H1 (cell line): ENCODE measurements around the gene MNAT1. TPM values are rescaled to one million over a fixed set of nuclear protein-coding genes. Genes with fewer than 3 reads are reported as not detected.

Experiments used
- CTCF ChIA-PET: fragments of 300-600 bp; sonication (Branson Sonifier 250); formaldehyde crosslinking; loops from one replicate; lab custom pipeline; 2021; ENCODE audit not compliant: partially characterized antibody; lab: Charles Lee
- POLR2A ChIA-PET: fragments of 300-600 bp; sonication (Branson Sonifier 250); formaldehyde crosslinking; loops from one replicate; lab custom pipeline; 2021; ENCODE audit warnings: inconsistent platforms; ENCODE audit not compliant: partially characterized antibody; lab: Charles Lee
- DNase-seq, 2 experiments: peaks; one replicate each; pipeline versions ENCODE4 v3.0.0 to v3.0.0-alpha.2; 2010 to 2022; ENCODE audit warnings: low spot score in 2 of 2, low read depth in 1 of 2, mixed read lengths in 1 of 2
- FAIRE-seq: peaks from 2 replicates; lab custom pipeline; 2011; peaks lifted over from hg19 to GRCh38; lab: Jason Lieb, UNC
- H2AFZ ChIP-seq: 2 replicates; pipeline ENCODE4 v1.8.1; 2012; ENCODE audit warnings: low read length, inconsistent platforms
- H2AK5ac ChIP-seq: 2 replicates; pipeline ENCODE4 v1.6.1; 2013; ENCODE audit warnings: low read depth, low read length
- H2BK120ac ChIP-seq: replicated peaks from 2 replicates; pipeline ENCODE3; 2013; ENCODE audit warnings: low read depth, low read length, inconsistent platforms
- H2BK12ac ChIP-seq: 2 replicates; pipeline ENCODE4 v1.6.1; 2013; ENCODE audit warnings: low read depth, low read length
- H2BK15ac ChIP-seq: 2 replicates; pipeline ENCODE4 v1.6.1; 2013; ENCODE audit warnings: low read length
- H2BK20ac ChIP-seq: 2 replicates; pipeline ENCODE4 v1.6.1; 2013; ENCODE audit warnings: low read length
- H2BK5ac ChIP-seq: 2 replicates; pipeline ENCODE4 v1.6.1; 2013; ENCODE audit warnings: low read depth, low read length
- H3K14ac ChIP-seq: 2 replicates; pipeline ENCODE4 v1.6.1; 2013; ENCODE audit warnings: inconsistent platforms; ENCODE audit not compliant: insufficient read length
- H3K18ac ChIP-seq: 2 replicates; pipeline ENCODE4 v1.6.1; 2013; ENCODE audit warnings: low read length; ENCODE audit errors: extremely low read depth
- H3K23ac ChIP-seq: 2 replicates; pipeline ENCODE4 v1.6.1; 2013; ENCODE audit warnings: inconsistent platforms; ENCODE audit not compliant: insufficient read length
- H3K23me2 ChIP-seq: 2 replicates; pipeline ENCODE4 v1.6.1; 2013; ENCODE audit warnings: low read depth, low read length
- H3K27ac ChIP-seq: 2 replicates; pipeline ENCODE4 v1.6.1; 2011; ENCODE audit warnings: low read depth, low read length, inconsistent platforms
- H3K27me3 ChIP-seq, 4 experiments: replicated peaks in 1 of 4; 1 replicate in 1 of 4; 2 replicates in 3 of 4; pipeline versions ENCODE4 v1.6.1 to v1.8.1; 2011 to 2013; ENCODE audit warnings: low read length in 3 of 4, mild to moderate bottlenecking in 3 of 4, inconsistent platforms in 2 of 4, mixed read lengths in 2 of 4, moderate library complexity in 1 of 4; ENCODE audit not compliant: control insufficient read depth in 3 of 4, insufficient read depth in 3 of 4; ENCODE audit errors: extremely low read depth in 1 of 4
- H3K36me3 ChIP-seq, 4 experiments: 2 replicates each; pipeline versions ENCODE4 v1.6.1 to v1.8.1; 2011 to 2013; ENCODE audit warnings: mild to moderate bottlenecking in 4 of 4, low read length in 3 of 4, moderate library complexity in 2 of 4, control low read depth in 1 of 4, inconsistent platforms in 1 of 4; ENCODE audit not compliant: insufficient read depth in 4 of 4, control insufficient read depth in 2 of 4
- H3K4ac ChIP-seq: replicated peaks from 2 replicates; pipeline ENCODE3; 2013; ENCODE audit warnings: low read length, low read depth, mixed read lengths, inconsistent platforms; ENCODE audit not compliant: insufficient read length
- H3K4me1 ChIP-seq, 4 experiments: replicated peaks in 1 of 4; 1 replicate in 1 of 4; 2 replicates in 3 of 4; pipeline versions ENCODE4 v1.6.1 to v1.8.1; 2011 to 2013; ENCODE audit warnings: low read length in 3 of 4, inconsistent platforms in 2 of 4, mixed read lengths in 1 of 4; ENCODE audit not compliant: insufficient read depth in 4 of 4, control insufficient read depth in 3 of 4
- H3K4me2 ChIP-seq, 2 experiments: 2 replicates each; pipeline versions ENCODE4 v1.6.1 to v1.8.1; 2011 to 2013; ENCODE audit warnings: low read depth in 2 of 2, low read length in 2 of 2, control low read depth in 1 of 2, inconsistent platforms in 1 of 2, mild to moderate bottlenecking in 1 of 2; ENCODE audit not compliant: insufficient read depth in 1 of 2
- H3K4me3 ChIP-seq, 4 experiments: fragments of 200-600, 300-600 bp in 1 of 4; sonication (generic), shearing (Covaris generic), sonication (Bioruptor Twin) in 1 of 4; 2 replicates each; pipeline versions ENCODE4 v1.5.1 to v1.8.1; 2011 to 2016; ENCODE audit warnings: low read length in 4 of 4, low read depth in 3 of 4, control low read depth in 2 of 4, inconsistent platforms in 2 of 4, mild to moderate bottlenecking in 2 of 4, mixed read lengths in 1 of 4, moderate library complexity in 1 of 4; ENCODE audit not compliant: insufficient read depth in 2 of 4; ENCODE audit errors: extremely low read depth in 1 of 4
- H3K56ac ChIP-seq: replicated peaks from 2 replicates; pipeline ENCODE3; 2013; ENCODE audit warnings: low read depth, mild to moderate bottlenecking, mixed read lengths, low read length, inconsistent platforms; ENCODE audit not compliant: insufficient read length
- H3K79me1 ChIP-seq: 2 replicates; pipeline ENCODE4 v1.6.1; 2013; ENCODE audit warnings: low read depth, low read length, control low read depth
- H3K79me2 ChIP-seq, 2 experiments: 2 replicates each; pipeline versions ENCODE4 v1.6.1 to v1.8.1; 2012 to 2013; ENCODE audit warnings: low read length in 2 of 2, mild to moderate bottlenecking in 2 of 2, inconsistent platforms in 1 of 2; ENCODE audit not compliant: insufficient read depth in 2 of 2, control insufficient read depth in 1 of 2
- H3K9ac ChIP-seq, 4 experiments: replicated peaks in 1 of 4; 1 replicate in 1 of 4; 2 replicates in 3 of 4; pipeline versions ENCODE4 v1.6.1 to v1.8.1; 2011 to 2013; ENCODE audit warnings: low read depth in 3 of 4, low read length in 3 of 4, control low read depth in 2 of 4, mild to moderate bottlenecking in 2 of 4, moderate library complexity in 2 of 4, inconsistent platforms in 1 of 4; ENCODE audit errors: extremely low read depth in 1 of 4
- H3K9me3 ChIP-seq, 2 experiments: 2 replicates each; pipeline versions ENCODE4 v1.6.1 to v1.8.1; 2012 to 2013; ENCODE audit warnings: mild to moderate bottlenecking in 2 of 2, moderate library complexity in 2 of 2, control low read depth in 1 of 2, inconsistent platforms in 1 of 2, low read depth in 1 of 2, low read length in 1 of 2, mixed read lengths in 1 of 2; ENCODE audit not compliant: insufficient read depth in 2 of 2
- H4K20me1 ChIP-seq, 2 experiments: replicated peaks in 1 of 2; 2 replicates each; pipeline versions ENCODE3 to v1.8.1; 2011 to 2013; ENCODE audit warnings: inconsistent platforms in 2 of 2, low read length in 2 of 2, mild to moderate bottlenecking in 1 of 2; ENCODE audit not compliant: insufficient read depth in 2 of 2, control insufficient read depth in 1 of 2
- H4K5ac ChIP-seq: 2 replicates; pipeline ENCODE4 v1.6.1; 2013; ENCODE audit warnings: low read length, low read depth, mixed read lengths, inconsistent platforms; ENCODE audit not compliant: insufficient read length
- H4K8ac ChIP-seq: 2 replicates; pipeline ENCODE4 v1.8.0; 2013; ENCODE audit warnings: mild to moderate bottlenecking, moderate library complexity, low read length, inconsistent platforms; ENCODE audit not compliant: insufficient read depth; ENCODE audit errors: extremely low read depth
- H4K91ac ChIP-seq: replicated peaks from 2 replicates; pipeline ENCODE3; 2013; ENCODE audit warnings: low read length, mixed read lengths, inconsistent platforms; ENCODE audit not compliant: insufficient read length
- BACH1 ChIP-seq: IDR thresholded peaks from 2 replicates; pipeline ENCODE4 v1.6.1; 2012; ENCODE audit warnings: low read length, improper control_type of control experiment
- BCL11A ChIP-seq, 2 experiments: IDR thresholded peaks; one replicate each; pipeline ENCODE4 v1.6.1; 2011; ENCODE audit warnings: low read depth in 2 of 2, low read length in 2 of 2, mild to moderate bottlenecking in 2 of 2
- CBX5 ChIP-seq: fragments of 300-800, 300-1000 bp; sonication (generic); IDR thresholded peaks from 2 replicates; pipeline ENCODE4 v1.7.1; 2016; ENCODE audit warnings: antibody characterized with exemption, low read length, low read depth
- CBX8 ChIP-seq: fragments of 300-800, 300-1000 bp; sonication (generic); IDR thresholded peaks from 2 replicates; pipeline ENCODE4 v1.7.1; 2016; ENCODE audit warnings: low read depth, low read length, borderline replicate concordance
- CHD1 ChIP-seq: IDR thresholded peaks from 2 replicates; pipeline ENCODE4 v1.6.1; 2012; ENCODE audit warnings: low read depth, low read length, improper control_type of control experiment
- CTBP2 ChIP-seq: IDR thresholded peaks from 2 replicates; pipeline ENCODE4 v1.7.0; 2011; ENCODE audit warnings: borderline replicate concordance, mild to moderate bottlenecking, moderate library complexity, mixed read lengths, low read length; ENCODE audit not compliant: insufficient read depth, insufficient read length
- EGR1 ChIP-seq: IDR thresholded peaks from 2 replicates; pipeline ENCODE4 v1.6.1; 2011; ENCODE audit warnings: low read depth, low read length, borderline replicate concordance
- NRF1 ChIP-seq: IDR thresholded peaks from 2 replicates; pipeline ENCODE4 v1.6.1; 2011; ENCODE audit warnings: mild to moderate bottlenecking, low read depth, low read length, improper control_type of control experiment
- SIN3A ChIP-seq, 2 experiments: IDR thresholded peaks in 1 of 2; conservative IDR thresholded peaks in 1 of 2; 2 replicates each; pipeline ENCODE4 v1.6.1; 2011 to 2012; ENCODE audit warnings: low read length in 2 of 2, improper control_type of control experiment in 1 of 2, low read depth in 1 of 2, mild to moderate bottlenecking in 1 of 2
- SP2 ChIP-seq: IDR thresholded peaks from 2 replicates; pipeline ENCODE4 v1.6.1; 2012; ENCODE audit warnings: mild to moderate bottlenecking, low read length, inconsistent platforms
- TAF1 ChIP-seq: IDR thresholded peaks from 2 replicates; pipeline ENCODE4 v1.6.1; 2011; ENCODE audit warnings: mild to moderate bottlenecking, low read depth, low read length
- WGBS, 2 experiments: shearing (Covaris generic) in 1 of 2; methylation state at CpG; one replicate each; pipeline versions ENCODE4 v1.1.6 to v1.1.7; 2013 to 2015; ENCODE audit warnings: low lambda C conversion rate in 2 of 2, mixed read lengths in 2 of 2, inconsistent platforms in 1 of 2, low coverage in 1 of 2, missing lambda C conversion rate in 1 of 2; ENCODE audit not compliant: insufficient replicate concordance in 2 of 2, insufficient coverage in 1 of 2, insufficient read length in 1 of 2; ENCODE audit errors: extremely low coverage in 1 of 2, missing lambda C conversion rate in 1 of 2; 5-methylcytosine and 5-hydroxymethylcytosine counted together
- polyA plus RNA-seq, 7 experiments: library from polyadenylated mRNA; depleted of rRNA in 3 of 7; stranded (reverse) in 5 of 7; unstranded in 2 of 7; fragments of >200 nt in 5 of 7; fragments of 200-250 nt in 2 of 7; gene quantifications; 1 replicate in 5 of 7; 2 replicates in 1 of 7; 4 replicates in 1 of 7; pipeline versions ENCODE4 v1.2.1 to v1.2.3, GENCODE V29; 2011 to 2013; ENCODE audit warnings: missing spikeins in 2 of 7, mixed read lengths in 2 of 7
- total RNA-seq: library from RNA; stranded (reverse); fragmentation: NEBNext Ultra II Directional; extraction: Animal tissue kit (Norgen Biotek cat#: 25700); gene quantifications from 2 replicates; pipeline ENCODE4 v1.2.1, GENCODE V29; 2021

Gene MNAT1
- total and polyA plus RNA-seq, 2 of the 8 experiments (the other 6 are each of a cell fraction or from before 2014, with no cell fraction given): 34.7 to 52.1 TPM

DNA sequence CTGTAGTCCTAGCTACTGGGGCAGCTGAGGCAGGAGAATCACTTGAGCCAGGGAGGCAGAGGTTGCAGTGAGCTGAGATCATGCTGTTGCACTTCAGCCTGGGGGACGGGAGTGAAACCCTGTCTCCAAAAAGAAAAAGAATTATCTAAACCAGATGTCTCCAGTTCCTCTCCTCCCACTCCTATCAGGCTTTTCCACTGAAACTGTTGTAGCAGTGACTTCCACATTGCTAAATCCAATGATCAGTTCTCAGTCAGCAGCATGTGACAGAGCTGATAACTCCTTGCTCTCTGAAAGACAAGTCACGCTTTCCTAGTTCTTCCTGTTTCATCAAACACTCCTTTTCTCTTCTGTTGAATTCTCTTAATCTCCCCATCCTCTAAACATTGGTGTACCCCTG lies 255.0 kb downstream of the MNAT1 start:
- Histone ChIP-seq H4K91ac (no peak overlapping the region), H2BK5ac (no peak overlapping the region), H3K79me1 (no peaks in the 10 kb centered on the region), H2AK5ac (no peak overlapping the region), H3K23me2 (no peaks in the 10 kb centered on the region; the same call in 1 of the 2 replicates), H3K27me3 (no peaks in the 10 kb centered on the region), H2AFZ (no peak overlapping the region), H3K9me3 (no peaks in the 10 kb centered on the region), H3K4me3 (no peak overlapping the region), H2BK20ac (no peak overlapping the region), H3K4me1 (no peaks in the 10 kb centered on the region), H2BK15ac (no peak overlapping the region), H3K4ac (no peak overlapping the region), H2BK120ac (no peak overlapping the region), H3K14ac (no peak overlapping the region), H4K20me1 (peaks cover 0 to 2% of the 10 kb centered on the region in 2 experiments), H3K27ac (no peak overlapping the region), H3K23ac (no peak overlapping the region), H3K9ac (peak overlapping the region in 1 of 4 experiments; percentile 43; a peak in 1 of 7 replicates), H3K18ac (no peak overlapping the region), H4K8ac (no peak overlapping the region), H3K36me3 (peaks cover 0 to 5% (median 1%) of the 10 kb centered on the region in 4 experiments; a peak in 3 of 8 replicates), H3K56ac (no peak overlapping the region), H4K5ac (no peak overlapping the region), H3K79me2 (no peaks in the 10 kb centered on the region), H2BK12ac (no peak overlapping the region), H3K4me2 (no peak overlapping the region)
- ChIA-PET POLR2A (interaction anchor here (0.9 kb wide), 1 partner anchor 9 kb away, joined by 3 read pairs; the partner anchor contains the start of genes SLC38A6 and TRMT5), CTCF (interaction anchor here (1.2 to 1.3 kb wide), 2 partner anchors 33 to 263 kb away, joined by 3 read pairs; no protein-coding TSS in a partner anchor)
- WGBS, 2 experiments: 88% methylated on average over 2 of the region's 2 CpGs; no CpG with 5 or more reads in 1 of the 2 experiments
- TF ChIP-seq CTBP2 (no peak), TAF1 (no peak), BACH1 (no peak), SIN3A (conservative IDR thresholded peaks at IDR 0.05 in 1 of 2, IDR thresholded peaks at IDR 0.05 in 1 of 2; ENCODE audit: low read depth in 1 of 2, low read length in 2 of 2) (no peak), CBX5 (no peak), NRF1 (no peak), BCL11A (IDR thresholded peaks at IDR 0.05; ENCODE audit: low read depth in 2 of 2, low read length in 2 of 2) (no peak), EGR1 (no peak), SP2 (no peak), CHD1 (no peak), CBX8 (no peak)
- FAIRE-seq (no peak), DNase-seq (no peak)
